NB4 (cell line): Measurements from ENCODE around the gene PTGR2.

Experiments used
- DNase-seq: peaks from one replicate; pipeline ENCODE4 v3.0.0; 2010; ENCODE audit warnings: low read depth
- H3K4me3 ChIP-seq: one replicate; pipeline ENCODE4 v1.5.1; 2011; ENCODE audit warnings: mild to moderate bottlenecking, low read depth, low read length, moderate library complexity
- CTCF ChIP-seq: IDR thresholded peaks from one replicate; pipeline ENCODE4 v1.5.1; 2012; ENCODE audit warnings: low read depth, low read length
- MAX ChIP-seq: IDR thresholded peaks from 2 replicates; pipeline ENCODE4 v1.6.1; 2011; ENCODE audit warnings: low read depth, low read length
- MYC ChIP-seq: IDR thresholded peaks from 2 replicates; pipeline ENCODE4 v1.6.1; 2011; ENCODE audit warnings: low read depth, low read length
- POLR2A ChIP-seq: IDR thresholded peaks from 2 replicates; pipeline ENCODE4 v1.6.1; 2011; ENCODE audit warnings: mild to moderate bottlenecking; ENCODE audit not compliant: insufficient read length; ENCODE audit errors: extremely low read depth

PTGR2 gene

GRCh38 chr14:73810478-73811163 is 41.0 kb upstream of the PTGR2 start:
- DNase-seq = peak; percentile 82
- no peak for TF ChIP-seq POLR2A
- no peak for TF ChIP-seq MAX
- no peak overlapping the region for H3K4me3 ChIP-seq

DNA sequence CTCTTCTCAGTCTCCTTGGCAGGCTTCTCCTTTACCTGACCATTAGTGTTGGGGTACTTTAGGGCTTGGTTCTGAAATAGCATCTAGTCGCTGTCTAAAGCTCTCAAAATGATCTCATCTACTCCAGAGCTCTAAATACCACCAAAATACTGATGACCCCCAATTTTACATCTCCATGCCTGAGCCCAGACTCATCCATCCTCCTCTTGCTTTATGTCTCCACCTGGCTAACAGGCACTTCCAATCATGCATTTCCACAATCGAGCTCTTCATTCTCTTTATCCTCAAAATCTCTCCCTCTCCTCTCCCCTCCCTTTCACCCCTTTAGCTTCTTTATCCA is 40.5 kb upstream of the PTGR2 start:
- H3K4me3 ChIP-seq = no peak overlapping the region
- no peak for DNase-seq
- TF ChIP-seq POLR2A (no peak), MAX (no peak), MYC (no peak)

DNA sequence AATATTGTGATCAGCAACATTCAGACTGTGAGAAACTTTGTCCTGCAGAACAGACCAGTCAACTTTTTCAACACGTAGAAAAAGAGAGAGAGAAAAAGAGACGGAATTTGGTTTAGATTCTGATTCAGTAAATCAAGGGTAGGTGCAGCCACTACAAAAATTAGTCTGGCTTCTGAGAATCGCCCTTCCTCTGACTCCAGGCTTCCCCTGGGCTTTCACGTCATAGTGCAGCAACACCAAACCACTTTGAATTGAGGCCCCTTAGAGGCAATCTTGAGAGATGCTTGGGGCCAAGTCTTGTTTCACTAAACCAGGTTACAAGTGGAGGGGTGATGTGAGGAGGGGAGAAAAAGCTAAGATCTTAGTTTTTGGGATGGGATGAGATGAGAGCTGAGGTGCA is 37.5 kb upstream of the PTGR2 start:
- peak; percentile 34 for DNase-seq

GRCh38 chr14:73815849-73816248 is 35.8 kb upstream of the PTGR2 start:
- no peak overlapping the region for H3K4me3 ChIP-seq
- no peak for TF ChIP-seq MYC
- TF ChIP-seq MAX = no peak
- TF ChIP-seq POLR2A = no peak
- TF ChIP-seq CTCF = no peak
- no peak for DNase-seq

More for the DNA sequence above, 37.5 kb upstream of the PTGR2 start:
- no peak for TF ChIP-seq MYC
- no peak for TF ChIP-seq MAX
- no peak for TF ChIP-seq POLR2A
- no peak for TF ChIP-seq CTCF
- H3K4me3 ChIP-seq = no peak overlapping the region

DNA sequence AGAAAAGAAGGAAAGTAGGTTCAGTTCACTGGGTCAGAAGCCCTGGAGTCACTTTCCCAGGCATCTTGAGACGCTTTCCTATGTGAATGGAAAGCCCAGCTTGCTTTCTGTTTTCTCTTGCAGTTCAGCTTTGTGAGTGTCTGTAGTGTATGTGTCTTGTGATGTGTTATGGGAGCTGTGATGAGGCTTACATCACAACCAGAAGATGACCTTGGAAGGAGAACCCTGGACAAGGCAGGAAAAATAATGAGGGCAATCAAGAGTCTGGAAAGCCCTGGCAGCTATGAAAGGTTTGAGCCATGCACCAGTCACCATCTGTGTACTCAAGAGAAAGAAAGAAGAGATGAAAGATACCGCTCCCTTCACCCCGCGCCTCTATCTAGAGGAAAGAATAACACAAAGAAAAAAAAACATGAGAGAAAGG is 35.2 kb upstream of the PTGR2 start:
- DNase-seq = no peak
- no peak for TF ChIP-seq MYC
- no peak for TF ChIP-seq CTCF
- TF ChIP-seq POLR2A = no peak
- TF ChIP-seq MAX = no peak
- H3K4me3 ChIP-seq = no peak overlapping the region

DNA sequence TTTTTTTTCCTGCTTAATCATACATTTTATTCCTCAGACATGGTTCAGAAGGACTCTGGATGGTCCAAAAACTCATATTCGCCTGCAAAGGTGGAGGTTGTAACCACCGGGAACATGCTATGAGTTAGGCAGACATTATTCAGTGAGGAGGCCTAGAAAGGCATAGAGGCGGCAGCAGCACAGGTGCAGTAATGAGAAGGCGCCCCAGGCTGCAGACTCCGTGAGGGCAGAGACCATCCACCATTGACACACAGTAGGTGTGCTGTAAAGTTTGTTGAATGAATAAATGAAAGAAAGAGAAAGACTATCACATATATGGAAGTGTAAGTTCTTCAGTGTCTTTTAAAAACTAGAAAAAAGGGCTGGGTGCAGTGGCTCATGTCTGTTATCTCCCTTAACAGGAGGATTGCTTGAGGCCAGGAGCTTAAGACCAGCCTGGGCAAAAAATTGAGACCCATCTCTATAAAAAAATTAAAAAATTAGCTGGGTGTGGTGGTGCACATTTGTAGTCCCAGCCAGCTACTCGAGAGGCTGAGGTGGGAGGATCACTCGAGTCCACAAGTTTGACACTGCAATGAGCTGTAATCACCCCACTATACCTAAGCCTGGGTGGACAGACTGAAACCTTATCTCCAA is 34.5 kb upstream of the PTGR2 start:
- H3K4me3 ChIP-seq = no peak overlapping the region
- DNase-seq = no peak
- TF ChIP-seq CTCF = no peak
- no peak for TF ChIP-seq MYC
- no peak for TF ChIP-seq MAX
- TF ChIP-seq POLR2A = no peak
